ENCODE results near the gene SPSB3.

SPSB3 gene

DNA sequence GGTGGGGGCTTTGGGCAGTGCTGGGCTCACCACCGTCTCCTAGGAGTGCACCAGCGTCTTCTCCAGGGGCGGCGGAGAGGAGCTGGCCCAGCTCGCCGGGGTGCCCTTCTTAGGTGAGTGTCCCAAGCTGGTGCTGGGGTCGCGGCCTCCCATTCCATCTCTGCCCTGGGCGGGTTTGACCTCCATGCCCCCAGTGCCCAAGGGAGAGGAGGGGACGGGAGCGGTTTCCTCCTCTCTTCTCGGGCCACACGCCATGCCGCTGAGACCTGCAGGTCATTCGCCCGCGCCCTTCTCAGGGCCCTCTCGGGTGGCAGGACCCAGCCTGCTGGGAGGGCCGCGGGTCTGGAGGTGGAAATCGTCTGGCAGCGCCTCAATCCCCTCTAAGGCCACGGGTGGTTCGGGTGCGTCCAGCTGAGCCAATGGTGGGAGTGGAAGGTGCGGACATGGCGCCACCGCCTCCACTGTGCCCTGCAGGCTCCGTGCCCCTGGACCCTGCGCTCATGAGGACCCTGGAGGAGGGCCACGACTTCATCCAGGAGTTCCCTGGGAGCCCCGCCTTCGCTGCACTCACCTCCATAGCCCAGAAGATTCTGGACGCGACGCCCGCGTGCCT is 5.8 kb upstream of the SPSB3 start:
- no peak for DNase-seq

DNA sequence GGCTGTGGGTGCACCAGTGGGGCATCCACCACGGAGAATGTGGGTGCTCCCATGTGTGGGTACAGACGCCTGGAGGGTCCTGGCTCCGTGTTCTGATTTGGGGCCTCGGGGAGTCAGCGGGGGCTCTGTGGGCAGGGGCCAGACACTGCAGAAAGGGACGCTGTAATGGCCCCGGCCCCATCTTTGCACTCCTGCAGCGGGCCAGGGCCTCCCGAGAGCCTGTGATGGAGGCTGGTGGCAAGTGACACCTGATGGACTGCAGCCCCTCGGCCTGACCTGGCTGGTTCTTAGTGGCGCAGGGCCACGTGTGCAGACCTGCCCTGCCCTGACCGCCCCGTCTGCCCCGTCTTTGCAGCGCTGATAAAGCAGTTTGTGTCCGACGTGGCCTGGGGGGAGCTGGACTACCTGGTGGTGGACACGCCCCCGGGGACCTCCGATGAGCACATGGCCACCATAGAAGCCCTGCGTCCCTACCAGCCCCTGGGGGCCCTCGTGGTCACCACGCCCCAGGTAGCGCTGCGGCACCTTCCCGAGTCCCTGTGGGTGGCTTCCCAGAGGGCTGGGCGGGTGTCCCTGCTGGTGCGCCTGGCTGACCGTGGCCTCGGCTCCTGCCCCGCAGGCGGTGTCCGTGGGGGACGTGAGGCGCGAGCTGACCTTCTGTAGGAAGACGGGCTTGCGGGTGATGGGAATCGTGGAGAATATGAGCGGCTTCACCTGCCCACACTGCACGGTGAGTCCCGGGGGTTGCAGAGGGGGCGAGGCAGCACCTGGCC is 5.1 kb upstream of the SPSB3 start:
- no peak for DNase-seq

DNA sequence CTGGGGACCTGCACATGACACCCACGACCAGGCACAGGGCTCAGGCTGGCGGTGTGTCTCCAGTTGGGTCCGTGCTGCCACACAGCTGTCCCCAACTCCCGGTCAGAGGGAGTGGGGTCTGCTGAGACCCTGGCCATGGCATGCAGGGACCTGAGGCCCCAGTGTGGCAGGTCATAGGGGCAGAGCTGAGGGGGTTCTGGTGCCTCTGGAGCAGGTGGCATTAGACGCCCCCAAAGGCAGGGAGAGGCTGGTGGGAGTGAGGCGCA is 4.6 kb upstream of the SPSB3 start:
- DNase-seq: no peak

DNA sequence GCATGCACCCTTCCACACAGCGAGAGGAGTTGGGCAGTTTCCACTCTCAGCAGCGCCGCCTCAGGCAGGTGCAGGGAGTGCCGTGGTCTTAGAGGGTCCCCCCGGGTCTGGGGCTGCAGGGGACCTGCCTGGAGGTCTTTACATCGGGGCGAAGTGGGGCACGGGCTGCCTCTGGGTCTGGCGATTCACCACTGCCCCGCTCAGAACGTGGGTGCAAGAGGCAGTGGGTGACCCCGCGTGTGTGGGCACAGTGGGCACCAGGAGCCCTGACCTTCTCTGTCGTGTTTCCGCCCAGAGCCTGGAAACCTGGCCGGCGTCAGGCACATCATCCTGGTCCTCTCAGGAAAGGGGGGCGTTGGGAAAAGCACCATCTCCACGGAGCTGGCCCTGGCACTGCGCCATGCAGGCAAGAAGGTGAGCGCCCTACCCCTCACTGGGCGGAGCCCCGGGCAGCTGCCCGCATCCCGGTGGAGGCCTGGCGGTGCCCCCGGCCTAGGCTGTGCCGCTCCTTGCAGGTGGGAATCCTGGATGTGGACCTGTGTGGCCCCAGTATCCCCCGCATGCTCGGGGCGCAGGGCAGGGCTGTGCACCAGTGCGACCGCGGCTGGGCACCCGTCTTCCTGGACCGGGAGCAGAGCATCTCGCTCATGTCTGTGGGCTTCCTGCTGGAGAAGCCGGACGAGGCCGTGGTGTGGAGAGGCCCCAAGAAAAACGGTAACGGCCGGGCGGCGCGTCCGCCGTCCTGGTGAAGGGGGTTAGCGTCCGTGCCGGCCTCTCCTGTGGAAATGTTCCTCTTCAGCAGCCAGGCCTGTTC is 4.1 kb upstream of the SPSB3 start:
- DNase-seq: no peak

DNA sequence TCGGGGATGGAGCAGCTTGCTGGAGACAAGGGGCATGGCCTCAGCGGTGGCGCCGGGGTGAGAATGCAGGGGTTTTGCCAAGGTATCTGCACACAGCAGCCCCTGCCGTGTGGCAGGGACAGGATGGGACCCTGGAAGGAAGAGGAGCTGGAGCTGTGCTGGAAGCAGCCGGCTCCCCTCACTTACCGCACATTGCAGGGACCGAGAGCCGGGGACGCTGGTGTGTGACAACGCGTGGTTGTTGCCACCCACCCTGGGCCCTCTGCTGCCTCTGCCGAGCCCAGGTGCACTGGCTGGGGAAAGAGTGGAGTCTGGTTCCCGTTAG is 3.4 kb upstream of the SPSB3 start:
- no peak for DNase-seq

DNA sequence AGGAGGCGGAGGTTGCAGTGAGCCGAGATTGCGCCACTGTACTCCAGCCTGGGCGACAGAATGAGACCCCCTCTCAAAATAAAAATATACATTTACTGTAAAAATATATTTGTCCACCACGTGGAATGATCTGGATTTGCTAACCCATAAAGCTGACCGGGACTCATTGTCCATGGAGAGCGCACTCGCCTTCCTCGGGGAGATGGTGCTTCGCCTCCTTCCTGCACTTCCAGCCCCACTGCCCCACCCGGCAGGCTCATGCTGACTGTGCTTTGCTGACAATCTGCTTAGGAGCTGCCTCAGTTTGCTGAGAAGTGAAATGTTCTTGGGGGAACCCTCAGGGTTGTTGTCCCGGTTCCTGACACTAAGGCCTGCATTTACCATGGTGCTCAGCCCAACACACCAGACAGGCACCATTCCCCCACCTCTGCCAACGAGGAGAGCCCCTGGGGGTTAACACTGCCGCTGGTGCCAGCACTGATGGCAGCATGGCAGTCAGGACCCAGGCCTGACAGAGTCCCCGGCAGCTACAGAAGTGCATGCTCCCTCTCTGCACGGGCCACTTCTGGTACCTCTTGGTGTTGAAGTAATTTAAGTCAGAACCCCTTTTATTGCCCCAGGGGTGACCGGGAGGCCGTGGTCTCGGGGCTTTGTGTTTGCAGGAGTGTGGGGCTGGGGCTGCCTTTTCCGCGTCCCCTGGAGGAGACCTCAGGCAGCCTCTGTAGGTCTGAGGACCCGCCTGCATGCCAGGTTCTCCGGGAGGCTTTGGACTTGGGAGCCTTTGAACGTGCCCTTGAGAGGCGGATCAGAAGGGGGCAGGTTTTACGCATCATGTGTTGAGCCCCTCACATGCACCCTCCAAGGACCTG is 2.8 kb upstream of the SPSB3 start:
- DNase-seq: no peak

DNA sequence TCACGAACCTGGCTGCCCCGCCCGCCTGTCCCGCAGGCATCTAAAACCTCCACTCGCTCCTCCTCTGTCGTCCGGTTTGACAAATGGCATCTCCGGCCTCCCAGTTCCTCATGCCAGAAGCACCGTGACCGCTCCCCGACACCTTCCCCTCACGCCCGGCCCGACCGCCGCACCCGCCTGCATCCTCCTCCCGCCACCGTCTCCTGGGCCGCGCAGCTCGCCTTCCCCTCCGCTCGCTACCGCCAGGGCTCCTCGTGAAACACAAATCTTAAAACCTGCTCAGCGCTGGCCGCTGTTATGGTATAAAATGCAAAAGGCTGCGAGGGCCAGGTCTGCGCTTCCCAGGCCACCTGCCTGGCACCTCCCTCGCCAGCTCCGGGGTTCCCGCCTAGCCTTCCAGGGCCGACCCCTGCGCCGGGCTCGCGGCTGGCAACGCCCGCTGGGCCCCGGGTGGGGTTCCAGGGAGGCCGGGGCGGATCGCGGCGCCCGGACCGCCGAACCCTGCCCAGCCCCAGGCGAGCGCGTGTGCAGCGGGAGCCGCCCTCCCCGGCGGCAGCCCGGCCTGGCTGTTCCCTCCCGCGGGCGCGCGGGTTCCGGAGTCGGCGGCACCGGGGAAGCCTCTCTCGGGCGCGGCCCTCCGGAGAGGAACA is 488 bp downstream of the SPSB3 start:
- peak in 1 of 2 donors; percentile 22 for DNase-seq

DNA sequence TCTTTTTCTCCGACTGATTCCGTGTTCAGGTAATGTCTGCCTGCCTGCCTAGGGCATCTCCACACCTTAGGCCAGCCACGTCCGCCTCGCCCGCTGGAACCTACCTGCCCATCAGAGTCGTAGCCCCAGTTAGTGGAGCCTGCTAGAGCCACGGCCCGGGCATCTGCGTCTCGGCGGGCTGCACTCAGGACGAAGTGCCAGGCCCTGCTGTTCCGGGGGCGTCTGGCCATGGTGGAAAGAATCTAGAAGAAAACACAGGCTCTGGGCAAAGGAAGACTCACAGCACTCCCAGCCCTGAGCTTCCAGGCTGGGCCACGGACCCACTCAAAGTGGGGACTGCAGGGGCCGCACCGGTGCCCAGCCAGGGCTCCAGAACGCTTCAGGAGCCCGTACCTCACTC is 1.1 kb downstream of the SPSB3 start:
- DNase-seq: no peak

DNA sequence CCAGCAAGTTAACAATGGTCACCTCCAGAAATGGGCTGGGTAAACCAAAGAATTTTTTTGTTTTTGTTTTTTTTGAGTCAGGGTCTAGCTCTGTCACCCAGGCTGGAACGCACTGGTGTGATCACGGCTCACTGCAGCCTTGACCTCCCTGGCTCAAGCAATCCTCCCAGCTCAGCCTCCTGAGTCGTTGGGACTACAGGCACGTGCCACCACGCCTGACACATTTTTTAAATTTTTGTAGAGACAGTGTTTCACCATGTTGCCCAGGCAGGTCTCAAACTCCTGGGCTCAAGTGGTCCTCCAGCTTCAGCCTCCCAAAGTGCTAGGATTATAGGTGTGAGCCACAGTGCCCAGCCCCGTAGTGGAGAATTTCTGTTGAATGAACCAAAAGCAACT is 1.7 kb downstream of the SPSB3 start:
- no peak for DNase-seq

DNA sequence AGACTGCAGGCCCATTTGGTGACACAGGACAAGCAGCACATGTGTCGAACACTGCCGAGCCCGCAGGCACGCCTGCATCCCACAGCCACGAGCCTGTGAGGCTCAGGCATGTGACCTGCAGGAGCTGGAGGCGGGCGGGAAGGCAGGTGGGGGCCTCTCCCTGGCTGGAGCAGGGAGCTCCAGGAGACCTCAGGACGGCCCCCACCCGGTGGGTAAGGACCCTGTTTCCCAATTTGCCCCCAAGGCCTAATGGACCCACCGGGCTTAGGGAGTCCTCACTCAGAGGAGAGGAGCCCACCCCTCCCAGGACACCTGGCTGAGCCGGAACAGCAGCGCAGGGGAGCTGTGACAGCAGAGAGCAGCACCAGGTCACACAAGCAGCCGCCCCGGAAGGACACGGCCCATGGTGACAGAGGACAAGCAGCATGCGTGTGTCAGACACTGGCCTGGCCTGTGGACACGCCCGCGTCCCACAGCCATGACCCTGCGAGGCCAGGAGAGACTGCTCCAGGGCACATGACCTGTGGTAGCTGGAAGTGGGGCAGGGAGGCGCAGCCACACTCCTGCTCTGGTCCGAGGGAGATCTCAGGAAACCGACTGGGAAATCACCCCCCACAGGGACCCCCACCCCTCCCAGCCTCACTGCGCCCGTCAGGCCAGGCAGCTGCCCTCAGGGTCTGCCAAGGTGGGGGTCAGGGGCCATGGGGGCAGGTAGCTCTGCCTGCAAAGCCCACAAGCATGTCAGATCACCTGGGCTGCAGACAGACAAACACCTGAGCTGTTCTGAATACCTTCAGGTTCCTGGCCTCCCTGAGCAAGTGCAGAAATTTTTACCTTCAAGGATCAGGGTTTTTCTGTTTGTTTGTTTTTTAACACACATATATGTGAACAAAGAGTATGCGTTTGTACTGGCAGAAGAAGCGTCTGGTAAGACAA is 2.4 kb downstream of the SPSB3 start:
- no peak for DNase-seq

DNA sequence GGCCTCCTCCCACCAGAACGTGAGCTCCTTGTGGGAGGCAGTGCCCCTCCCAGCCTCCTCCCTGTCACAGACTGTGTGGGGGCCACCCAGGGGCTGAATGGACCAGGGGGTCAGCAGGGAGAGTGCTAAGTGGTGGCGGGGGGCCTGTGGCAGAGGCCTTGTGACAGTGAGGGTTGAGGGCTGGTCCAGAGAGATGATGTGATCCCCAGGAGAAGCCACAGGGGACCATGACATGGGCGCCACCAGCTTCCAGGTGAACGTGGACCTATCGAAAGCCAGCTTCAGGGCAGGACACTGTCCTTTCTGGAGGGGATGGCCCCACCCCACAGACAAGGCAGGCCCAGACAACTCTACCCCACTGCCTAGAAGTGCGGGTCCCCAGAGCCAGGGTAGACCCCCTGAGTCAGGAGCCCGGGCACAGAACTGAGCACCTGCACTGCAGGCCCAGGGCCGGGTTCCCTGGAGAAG is 3.1 kb downstream of the SPSB3 start:
- DNase-seq: no peak

DNA sequence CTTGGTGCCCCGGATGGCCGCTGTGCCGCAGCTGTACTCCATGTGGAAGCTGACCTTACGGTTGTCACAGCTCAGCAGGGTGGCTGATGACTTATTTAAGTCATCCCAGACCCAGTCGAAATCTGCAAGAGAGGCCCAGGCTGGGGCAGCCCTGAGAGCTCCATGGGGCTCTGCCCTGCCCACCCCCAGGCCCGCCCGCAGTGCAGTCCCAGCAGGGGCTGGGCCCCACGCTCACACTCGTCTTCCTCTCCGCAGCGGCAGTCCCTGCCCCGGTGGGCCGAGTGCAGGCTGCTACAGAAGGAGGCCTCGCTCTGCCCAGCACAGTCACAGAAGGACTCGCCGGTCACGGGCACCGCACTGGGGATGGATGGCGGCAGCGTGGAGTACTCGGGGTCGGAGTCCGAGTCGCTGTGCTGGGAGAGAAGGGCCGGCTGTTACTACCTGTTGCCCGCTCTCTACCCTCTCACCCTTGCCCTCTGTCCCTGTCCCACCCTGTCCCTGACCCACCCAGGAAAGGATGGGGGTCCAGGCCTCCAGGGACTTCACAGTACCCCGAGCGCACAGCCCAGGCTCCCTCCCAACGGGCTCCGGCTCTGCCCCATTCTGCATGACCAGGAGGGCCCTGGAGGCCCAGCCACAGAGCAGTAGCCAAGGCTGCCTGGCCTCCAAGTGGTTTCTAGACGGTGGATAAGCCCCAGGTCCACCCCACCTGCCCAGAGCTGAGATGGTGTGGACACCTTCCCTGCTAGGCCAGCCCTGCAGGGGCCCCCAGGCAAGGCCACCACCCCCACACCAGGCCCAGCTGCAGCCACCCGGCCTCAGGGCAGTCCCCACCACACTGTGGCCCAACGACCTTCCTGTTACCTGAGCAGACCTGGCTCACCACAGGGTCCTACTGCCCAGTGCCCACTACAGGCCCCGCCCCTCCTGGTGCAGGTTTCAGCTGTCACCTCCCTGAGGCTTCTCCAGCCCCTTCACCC is 3.9 kb downstream of the SPSB3 start:
- DNase-seq: no peak

DNA sequence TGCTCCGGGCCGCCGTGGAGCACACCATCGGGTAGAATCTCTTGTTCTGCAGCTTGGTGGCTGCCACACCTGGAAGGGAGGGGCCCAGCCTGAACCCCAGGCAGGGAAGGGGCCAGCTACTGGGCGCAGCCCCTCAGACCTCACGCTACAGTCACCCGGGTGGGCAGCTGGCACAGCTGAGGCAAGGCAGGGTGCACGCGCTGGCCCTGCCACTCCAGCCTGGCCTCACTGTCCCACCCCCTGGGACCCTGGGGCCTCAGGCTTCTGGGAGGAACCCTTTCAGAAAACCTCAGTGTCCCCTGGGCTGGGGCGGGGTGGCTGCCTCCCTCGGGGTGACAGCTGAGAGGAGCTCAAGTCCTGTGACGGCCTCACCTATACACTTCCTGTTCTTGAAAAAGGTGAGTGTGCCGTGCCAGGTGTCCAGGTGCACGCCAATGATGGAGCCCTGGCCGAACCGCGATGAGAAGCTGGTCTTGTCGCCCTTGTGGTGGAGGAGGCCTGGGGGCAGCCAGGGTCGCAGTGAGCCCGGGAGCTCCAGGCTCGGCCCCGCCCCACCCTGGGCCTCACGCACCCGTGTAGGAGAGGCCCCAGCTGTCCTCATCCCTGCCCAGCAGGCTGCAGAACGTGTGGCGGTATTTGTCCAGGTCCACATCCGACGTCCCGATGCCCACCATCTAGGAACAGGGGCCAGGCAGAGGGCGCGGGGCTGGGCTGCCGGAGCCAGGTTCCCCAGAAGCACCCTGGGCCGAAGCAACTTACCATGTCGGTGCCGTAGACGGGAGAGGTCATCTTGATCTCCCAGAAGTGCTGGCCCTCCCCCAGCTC is 4.8 kb downstream of the SPSB3 start:
- DNase-seq: no peak

DNA sequence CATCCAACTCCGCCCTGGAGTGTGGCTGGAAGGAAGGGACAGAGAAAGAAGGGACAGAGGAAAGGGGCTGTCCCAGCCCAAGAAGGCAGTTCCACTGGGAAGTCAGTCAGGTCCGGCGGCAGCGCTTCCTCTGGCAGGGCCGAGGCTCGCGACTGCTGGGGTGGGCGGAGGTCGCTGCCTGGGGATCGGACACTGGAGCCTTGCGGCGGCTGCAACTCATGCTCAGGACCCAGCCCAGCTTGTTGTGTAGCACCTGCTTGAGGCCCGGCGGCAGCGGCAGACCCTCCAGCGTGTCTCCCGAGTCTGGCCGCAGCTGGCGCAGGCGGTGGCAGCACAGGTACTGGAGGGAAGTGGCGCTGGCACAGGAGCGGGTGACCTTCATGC is 5.4 kb downstream of the SPSB3 start:
- no peak for DNase-seq

DNA sequence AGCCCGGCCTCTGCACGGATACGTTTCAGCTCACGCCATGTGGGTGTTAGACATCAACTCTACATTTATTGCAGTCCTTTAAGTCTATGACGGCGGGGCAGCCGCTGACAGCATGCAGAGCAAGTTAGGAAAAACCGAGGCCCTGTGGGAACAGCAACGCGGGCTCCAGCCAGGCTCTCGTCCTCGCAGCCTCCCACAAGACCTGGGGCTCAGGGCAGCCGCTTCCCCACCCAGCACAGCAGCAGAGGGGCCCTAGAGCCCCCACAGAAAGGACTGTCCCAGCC is 5.8 kb downstream of the SPSB3 start:
- no peak for DNase-seq

DNA sequence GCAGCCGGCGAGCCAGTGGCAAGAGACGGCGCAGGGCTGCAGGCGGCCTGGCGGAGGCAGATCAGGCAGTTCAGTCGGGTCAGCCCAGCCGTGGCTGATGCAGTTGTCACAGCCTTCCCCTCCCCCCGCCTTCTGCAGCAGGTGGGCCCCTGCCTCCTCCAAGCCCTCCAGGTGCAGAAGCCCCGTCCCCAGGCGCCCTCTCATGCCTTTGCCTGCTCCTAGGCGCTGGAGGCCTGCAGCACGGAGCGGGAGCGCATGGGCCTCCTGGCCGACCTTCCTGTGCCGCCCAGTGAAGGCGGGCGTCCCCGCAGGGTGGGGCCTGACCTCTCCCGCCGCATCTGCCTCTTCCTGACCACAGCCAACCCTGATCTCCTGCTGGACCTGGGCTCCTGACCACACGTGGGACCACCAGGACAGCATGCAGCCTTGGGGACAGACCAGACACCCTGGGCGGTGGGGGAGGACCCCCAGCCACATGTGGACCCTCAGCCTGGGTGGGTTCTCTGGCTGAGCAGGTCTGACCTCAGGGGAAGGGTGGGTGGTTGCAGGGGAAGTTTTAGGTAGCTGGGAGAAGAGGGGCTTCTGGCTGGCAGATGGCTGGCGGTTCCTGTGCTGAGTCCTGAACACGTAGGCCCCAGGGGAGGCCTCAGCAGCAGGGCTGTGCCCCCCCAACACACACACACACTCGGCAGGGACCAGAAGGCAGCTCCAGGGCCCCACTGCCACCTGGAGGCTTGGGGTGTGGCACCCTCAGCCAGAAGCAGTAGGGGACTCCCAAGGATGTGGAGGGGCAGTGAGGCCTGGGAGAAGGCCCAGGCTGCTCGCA is 6.3 kb downstream of the SPSB3 start:
- DNase-seq: no peak

DNA sequence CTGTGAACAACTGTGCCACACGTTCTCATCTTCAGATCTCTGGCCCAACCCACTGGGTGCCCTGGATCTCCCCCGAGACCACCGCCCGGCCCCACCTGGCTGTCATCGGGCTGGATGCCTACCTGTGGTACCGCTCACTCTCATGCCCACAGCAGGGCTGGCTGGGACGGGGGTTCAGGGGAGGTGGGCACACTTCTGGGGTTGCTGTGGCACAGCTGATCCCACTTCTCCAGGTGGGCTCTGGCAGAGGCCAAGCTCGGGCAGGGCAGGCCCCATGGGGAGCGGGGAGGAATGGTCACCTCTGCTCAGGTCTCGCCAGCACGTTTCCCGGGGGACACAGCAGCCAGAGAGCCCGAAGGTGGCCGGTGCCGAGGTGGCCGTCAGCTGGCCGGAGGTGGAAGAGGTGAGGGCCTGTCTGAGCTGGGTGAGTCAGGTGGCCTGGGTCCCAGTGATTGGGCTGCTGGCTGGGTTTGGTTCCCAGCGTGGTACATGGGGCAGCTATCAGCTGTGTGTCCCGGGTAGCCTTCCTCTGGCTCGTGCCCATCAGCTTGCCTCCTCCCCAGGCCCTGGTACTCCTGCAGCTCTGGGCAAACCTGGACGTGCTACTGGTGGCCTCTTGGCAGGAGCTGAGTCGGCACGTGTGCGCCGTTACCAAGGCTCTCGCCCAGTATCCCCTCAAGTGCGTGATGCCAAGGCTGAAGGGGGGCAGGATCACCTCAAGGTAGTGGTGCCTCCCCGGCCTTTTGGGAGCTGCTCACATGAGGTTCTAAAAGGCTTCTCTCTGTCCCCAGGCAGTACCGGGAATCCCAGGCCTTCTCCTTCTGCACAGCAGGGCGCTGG is 7.1 kb downstream of the SPSB3 start:
- no peak for DNase-seq

DNA sequence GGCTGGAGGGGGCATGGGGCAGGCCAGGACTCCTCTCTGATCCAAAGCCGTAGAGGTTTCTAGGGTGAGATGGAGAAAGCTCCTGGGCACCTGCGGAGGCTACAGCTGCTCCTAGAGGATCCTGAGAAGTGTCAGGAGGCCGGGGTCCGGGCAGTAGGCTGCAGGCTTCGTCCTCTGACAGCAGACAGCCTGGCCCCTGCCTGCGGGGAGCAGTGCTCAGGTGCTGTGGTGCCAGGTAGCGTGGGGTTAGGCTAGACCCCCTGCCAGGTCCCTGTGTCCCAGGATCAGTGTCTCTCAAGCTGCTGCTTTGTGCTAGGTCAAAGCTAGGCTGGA is 8.0 kb downstream of the SPSB3 start:
- DNase-seq: no peak

Data from stimulated activated CD4-positive, alpha-beta T cell treated with anti-CD3 and anti-CD28 coated beads, Interleukin-2, amount 100 ng/mL, for 48 hours (primary cell).